Endothelial cell of umbilical vein (primary cell): ENCODE results near the gene RAP1GAP2.

Experiments
- CTCF ChIP-seq, 2 donors: IDR thresholded peaks; 1 replicate in 1 of 2; 2 replicates in 1 of 2; pipeline ENCODE4 v1.5.1; 2011; ENCODE audit warnings: low read length in 2 of 2, mild to moderate bottlenecking in 2 of 2, moderate library complexity in 2 of 2, control low read depth in 1 of 2, inconsistent platforms in 1 of 2, low read depth in 1 of 2; ENCODE audit not compliant: insufficient read depth in 1 of 2; ENCODE audit errors: extremely low read depth in 1 of 2
- EZH2 ChIP-seq: IDR thresholded peaks from 2 replicates; pipeline ENCODE4 v1.6.1; 2012; ENCODE audit warnings: borderline replicate concordance, low read depth, mild to moderate bottlenecking, moderate library complexity, low read length, inconsistent platforms; ENCODE audit not compliant: severe bottlenecking
- FOS ChIP-seq: IDR thresholded peaks from 2 replicates; pipeline ENCODE4 v1.6.1; 2011; ENCODE audit warnings: mild to moderate bottlenecking, low read length, moderate library complexity, borderline replicate concordance; ENCODE audit not compliant: insufficient read depth
- GATA2 ChIP-seq: IDR thresholded peaks from 2 replicates; pipeline ENCODE4 v1.7.0; 2011; ENCODE audit warnings: low read depth, mild to moderate bottlenecking, moderate library complexity, mixed read lengths, low read length; ENCODE audit not compliant: insufficient read length, insufficient read depth
- JUN ChIP-seq: IDR thresholded peaks from 2 replicates; pipeline ENCODE4 v1.6.1; 2011; ENCODE audit warnings: borderline replicate concordance, low read depth; ENCODE audit not compliant: insufficient read length, insufficient read depth
- MAX ChIP-seq: IDR thresholded peaks from 2 replicates; pipeline ENCODE4 v1.6.1; 2011; ENCODE audit not compliant: insufficient read depth, insufficient read length
- MYC ChIP-seq: IDR thresholded peaks from one replicate; pipeline ENCODE4 v1.6.1; 2011; ENCODE audit warnings: mild to moderate bottlenecking, low read depth, low read length
- POLR2A ChIP-seq: IDR thresholded peaks from 2 replicates; pipeline ENCODE4 v1.6.1; 2012; ENCODE audit warnings: low read depth, mild to moderate bottlenecking, control low read depth, low read length
- POLR2AphosphoS5 ChIP-seq: IDR thresholded peaks from 2 replicates; pipeline ENCODE4 v1.6.1; 2012; ENCODE audit warnings: low read depth, mild to moderate bottlenecking, control low read depth, low read length, moderate library complexity; ENCODE audit not compliant: insufficient read depth

DNA sequence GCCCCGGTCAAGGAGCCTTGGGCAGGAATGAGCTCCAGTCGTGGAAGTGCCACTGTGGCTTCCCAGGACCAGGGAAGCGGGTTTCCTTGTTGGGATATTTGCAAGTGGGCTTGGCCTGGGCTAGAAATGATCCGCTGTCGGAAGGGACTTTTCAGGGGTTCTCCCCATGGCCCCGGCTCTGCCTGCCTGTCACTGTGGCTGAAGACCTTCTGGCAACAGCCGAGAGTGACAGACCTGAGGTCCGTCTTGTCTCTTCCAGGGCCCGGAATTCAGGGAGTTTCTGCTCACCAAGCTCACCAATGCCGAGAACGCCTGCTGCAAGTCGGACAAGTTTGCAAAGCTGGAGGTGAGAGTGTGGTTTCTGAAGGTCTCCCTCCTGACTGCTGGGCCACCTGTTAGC lies 209.5 kb downstream of the RAP1GAP2 start:
- no peak for TF ChIP-seq MYC
- no peak for TF ChIP-seq CTCF (IDR thresholded peaks at IDR 0.05; ENCODE audit: extremely low read depth in 1 of 2, insufficient read depth in 1 of 2, low read depth in 1 of 2, low read length in 2 of 2)
- no peak for TF ChIP-seq POLR2AphosphoS5
- TF ChIP-seq POLR2A: no peak
- TF ChIP-seq EZH2: no peak
- TF ChIP-seq MAX: no peak
- TF ChIP-seq GATA2: no peak
- TF ChIP-seq JUN: no peak
- no peak for TF ChIP-seq FOS
